Measurements from ENCODE around the gene PICK1. TPM values are rescaled to one million over a fixed set of nuclear protein-coding genes. Genes with fewer than 3 reads are reported as not detected.
"Not testable (repeated sequence)": the region's sequence is repeated elsewhere in the genome, so short reads cannot be mapped to it uniquely, and the experiment has no call there.

PICK1 gene
- total RNA-seq, 2 donors from 2014 or later: 27.6 to 47.2 TPM

DNA sequence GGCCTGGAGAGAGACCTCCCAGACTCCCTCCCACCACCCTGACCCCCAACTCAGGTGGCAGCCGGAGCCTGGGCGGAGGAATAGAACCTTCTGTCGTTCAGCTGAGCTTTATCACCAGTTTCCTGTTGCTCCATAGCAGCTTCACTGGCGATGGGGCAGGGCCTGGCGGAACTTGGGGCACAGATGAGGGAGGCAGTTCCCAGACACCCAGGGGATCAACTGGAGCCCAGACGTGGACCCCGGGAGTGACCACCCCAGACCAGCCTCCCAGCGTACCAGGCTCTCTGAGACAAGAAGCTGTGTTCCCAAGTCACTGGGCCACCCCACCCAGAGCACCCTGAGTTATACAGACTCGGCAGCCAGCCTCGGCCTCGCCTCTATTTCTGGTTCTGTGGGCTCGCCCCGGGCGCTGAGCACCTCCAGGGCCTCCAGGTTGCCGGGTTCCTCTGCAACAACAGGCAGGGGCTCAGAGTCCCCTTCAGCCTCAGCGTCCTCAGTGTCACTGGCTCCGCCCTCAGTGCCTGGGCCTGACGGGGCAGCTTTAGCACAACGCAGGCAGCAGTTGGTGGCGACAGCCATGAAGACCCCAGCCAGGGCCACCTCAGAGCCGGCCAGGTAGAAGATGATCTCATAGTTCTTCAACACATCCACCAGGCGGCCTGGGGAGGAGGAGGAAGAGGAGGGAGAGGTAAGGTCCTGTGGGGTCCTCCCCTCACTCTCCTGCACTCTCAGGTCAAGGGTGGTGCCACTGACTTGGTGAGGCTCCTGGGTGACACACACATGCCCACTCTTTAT is 21.0 kb downstream of the PICK1 start:
- TF ChIP-seq, protein P1, sequence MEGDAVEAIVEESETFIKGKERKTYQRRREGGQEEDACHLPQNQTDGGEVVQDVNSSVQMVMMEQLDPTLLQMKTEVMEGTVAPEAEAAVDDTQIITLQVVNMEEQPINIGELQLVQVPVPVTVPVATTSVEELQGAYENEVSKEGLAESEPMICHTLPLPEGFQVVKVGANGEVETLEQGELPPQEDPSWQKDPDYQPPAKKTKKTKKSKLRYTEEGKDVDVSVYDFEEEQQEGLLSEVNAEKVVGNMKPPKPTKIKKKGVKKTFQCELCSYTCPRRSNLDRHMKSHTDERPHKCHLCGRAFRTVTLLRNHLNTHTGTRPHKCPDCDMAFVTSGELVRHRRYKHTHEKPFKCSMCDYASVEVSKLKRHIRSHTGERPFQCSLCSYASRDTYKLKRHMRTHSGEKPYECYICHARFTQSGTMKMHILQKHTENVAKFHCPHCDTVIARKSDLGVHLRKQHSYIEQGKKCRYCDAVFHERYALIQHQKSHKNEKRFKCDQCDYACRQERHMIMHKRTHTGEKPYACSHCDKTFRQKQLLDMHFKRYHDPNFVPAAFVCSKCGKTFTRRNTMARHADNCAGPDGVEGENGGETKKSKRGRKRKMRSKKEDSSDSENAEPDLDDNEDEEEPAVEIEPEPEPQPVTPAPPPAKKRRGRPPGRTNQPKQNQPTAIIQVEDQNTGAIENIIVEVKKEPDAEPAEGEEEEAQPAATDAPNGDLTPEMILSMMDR (IDR thresholded peaks at IDR 0.05): no peak
- intact Hi-C loops (cut with DNase I): no loop called here
- no peaks in the 10 kb centered on the region for H3K36me3 ChIP-seq

DNA sequence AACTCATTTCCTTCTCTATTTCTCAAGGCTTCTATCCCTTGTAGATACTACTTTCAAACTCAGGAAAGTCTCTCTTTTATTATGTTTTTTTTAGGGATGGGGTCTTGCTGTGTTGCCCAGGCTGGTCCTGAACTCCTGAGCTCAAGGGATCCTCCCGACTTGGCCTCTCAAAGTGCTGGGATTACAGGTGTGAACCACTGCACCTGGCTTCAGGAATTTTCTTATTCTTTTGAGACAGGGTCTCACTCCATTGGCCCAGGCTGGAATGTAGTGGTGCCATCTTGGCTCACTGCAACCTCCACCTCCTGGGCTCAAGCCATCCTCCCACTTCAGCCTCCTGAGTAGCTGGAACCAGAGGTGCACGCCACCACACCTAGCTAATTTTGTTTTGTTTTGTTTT is 22.0 kb downstream of the PICK1 start:
- H3K4me1 ChIP-seq; H3K9me3 ChIP-seq; H3K4me3 ChIP-seq; H3K9ac ChIP-seq (ENCODE audit: low read depth in 2 of 2, low read length in 2 of 2); intact Hi-C loops (cut with DNase I); H3K36me3 ChIP-seq; DNase-seq; H3K27ac ChIP-seq: not testable (repeated sequence)
- H3K27me3 ChIP-seq: peaks cover 21% of the 10 kb centered on the region

More for the DNA sequence above, 21.0 kb downstream of the PICK1 start:
- H3K9me3 ChIP-seq: no peaks in the 10 kb centered on the region
- DNase-seq: no peak
- no peak overlapping the region for H3K27ac ChIP-seq
- H3K9ac ChIP-seq (ENCODE audit: low read depth in 2 of 2, low read length in 2 of 2): no peak overlapping the region
- H3K27me3 ChIP-seq: peaks cover 21% of the 10 kb centered on the region
- no peak overlapping the region for H3K4me3 ChIP-seq
- peaks cover 6% of the 10 kb centered on the region for H3K4me1 ChIP-seq

DNA sequence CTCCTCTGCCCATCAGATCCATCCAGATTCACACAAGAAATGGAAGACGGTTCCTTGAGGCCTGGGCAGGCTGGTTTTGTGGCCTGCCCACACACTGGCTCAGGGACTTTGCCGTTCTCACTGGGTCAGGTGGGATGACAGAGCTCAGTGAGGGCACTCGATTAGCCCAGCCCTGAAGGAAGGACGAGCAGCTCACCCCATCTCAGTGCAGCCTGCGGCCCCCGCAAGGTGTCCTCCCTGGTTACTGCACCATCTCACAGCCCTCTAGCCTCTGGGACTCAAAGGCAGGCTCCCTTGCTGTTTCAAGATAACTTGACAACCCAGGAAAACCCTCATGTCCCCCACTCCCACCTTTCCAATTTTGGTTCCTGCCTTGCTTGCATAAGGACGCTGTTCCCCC is 22.6 kb downstream of the PICK1 start:
- no peaks in the 10 kb centered on the region for H3K36me3 ChIP-seq
- intact Hi-C loops (cut with DNase I): no loop called here
- no peak overlapping the region for H3K9ac ChIP-seq (ENCODE audit: low read depth in 2 of 2, low read length in 2 of 2)
- no peak overlapping the region for H3K4me3 ChIP-seq
- peaks cover 21% of the 10 kb centered on the region for H3K27me3 ChIP-seq
- no peaks in the 10 kb centered on the region for H3K9me3 ChIP-seq
- TF ChIP-seq, protein P1 (IDR thresholded peaks at IDR 0.05): no peak
- H3K27ac ChIP-seq: no peak overlapping the region
- no peak for DNase-seq
- H3K4me1 ChIP-seq: peaks cover 6% of the 10 kb centered on the region

DNA sequence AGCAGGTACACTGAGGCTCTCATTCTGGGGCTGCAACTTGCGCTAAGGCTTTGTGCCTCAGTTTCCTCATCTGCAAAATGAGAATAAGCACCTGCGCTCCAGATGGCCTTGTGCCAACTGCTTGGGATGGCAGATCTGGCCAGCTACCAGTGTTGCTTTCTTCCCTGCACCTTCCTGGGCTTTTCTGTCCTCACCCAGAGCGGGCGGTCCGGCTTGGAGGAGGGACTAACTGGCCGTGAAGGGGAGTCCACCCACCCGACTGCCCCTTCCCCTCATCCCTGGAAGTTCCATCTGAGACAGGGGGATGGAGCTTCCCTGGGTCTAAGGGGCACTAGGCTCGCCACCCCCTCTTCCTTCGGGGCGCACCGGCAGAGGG is 23.3 kb downstream of the PICK1 start:
- Histone ChIP-seq H3K4me3 (no peak overlapping the region), H3K27ac (no peak overlapping the region), H3K36me3 (no peaks in the 10 kb centered on the region), H3K4me1 (peaks cover 6% of the 10 kb centered on the region), H3K27me3 (peaks cover 21% of the 10 kb centered on the region), H3K9ac (ENCODE audit: low read depth in 2 of 2, low read length in 2 of 2) (no peak overlapping the region), H3K9me3 (no peaks in the 10 kb centered on the region)
- TF ChIP-seq, protein P1 (IDR thresholded peaks at IDR 0.05): no peak
- no peak for DNase-seq
- intact Hi-C loops (cut with DNase I): no loop called here

DNA sequence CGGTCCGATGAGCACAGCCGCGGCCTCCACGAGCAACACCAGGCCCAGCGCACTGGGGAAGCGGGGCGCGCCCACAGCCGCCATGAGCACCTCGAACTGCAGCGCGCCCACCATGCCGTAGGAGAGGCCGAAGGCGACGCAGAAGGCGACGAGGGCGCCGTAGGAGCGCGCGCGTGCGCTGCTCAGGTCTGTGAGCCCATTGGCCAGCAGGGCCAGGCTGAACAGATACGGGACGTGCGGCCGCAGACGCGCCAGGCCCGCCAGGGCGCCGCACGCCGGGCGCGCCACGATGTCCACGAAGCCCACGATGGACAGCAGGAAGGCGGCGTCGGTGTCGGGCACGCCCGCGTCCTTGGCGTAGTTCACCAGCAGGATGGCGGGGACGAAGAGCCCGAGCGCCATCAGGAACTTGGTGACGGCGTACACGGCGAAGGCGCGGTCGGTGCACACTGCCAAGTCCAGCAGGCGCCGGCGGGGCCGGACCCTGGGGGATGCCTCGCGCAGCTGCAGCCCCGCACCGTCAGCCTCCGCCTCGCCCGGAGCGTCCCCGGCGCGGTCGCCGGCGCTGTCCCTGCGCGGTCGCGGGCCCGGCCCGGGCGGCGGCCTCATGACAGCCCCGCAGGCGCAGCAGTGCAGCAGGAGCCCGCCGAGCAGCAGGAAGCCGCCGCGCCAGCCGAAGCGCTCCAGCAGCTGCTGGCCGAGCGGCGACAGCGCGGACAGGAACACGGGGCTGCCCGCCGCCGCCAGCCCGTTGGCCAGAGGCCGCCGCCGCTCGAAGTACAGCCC is 23.8 kb downstream of the PICK1 start:
- H3K9ac ChIP-seq (ENCODE audit: low read depth in 2 of 2, low read length in 2 of 2): peak overlapping the region in 1 of 2 donors; percentile 56
- H3K36me3 ChIP-seq: no peaks in the 10 kb centered on the region
- H3K27me3 ChIP-seq: peaks cover 21% of the 10 kb centered on the region
- no peaks in the 10 kb centered on the region for H3K9me3 ChIP-seq
- no peak overlapping the region for H3K27ac ChIP-seq
- DNase-seq: peak; percentile 41
- H3K4me3 ChIP-seq: peak overlapping the region; percentile 26
- TF ChIP-seq, protein P1 (IDR thresholded peaks at IDR 0.05): no peak
- intact Hi-C loops (cut with DNase I): no loop called here
- peaks cover 6% of the 10 kb centered on the region for H3K4me1 ChIP-seq

DNA sequence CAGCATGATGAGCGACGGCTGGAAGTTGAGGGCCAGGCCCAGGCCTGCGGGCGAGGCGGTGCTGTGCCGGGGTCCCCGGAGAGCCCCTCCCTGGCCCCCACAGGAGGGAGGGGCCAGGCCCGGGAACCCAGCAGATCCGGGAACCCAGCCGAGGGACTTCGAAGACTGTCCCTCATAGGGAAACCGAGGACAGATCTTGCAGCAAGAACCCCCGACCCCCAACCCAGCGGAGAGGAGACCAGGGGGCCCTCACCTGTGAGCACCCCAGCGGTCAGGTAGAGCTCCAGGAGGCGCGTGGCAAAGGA is 24.4 kb downstream of the PICK1 start:
- Histone ChIP-seq H3K9ac (ENCODE audit: low read depth in 2 of 2, low read length in 2 of 2) (peak overlapping the region in 1 of 2 donors; percentile 56), H3K27ac (no peak overlapping the region), H3K36me3 (no peaks in the 10 kb centered on the region), H3K4me1 (peaks cover 6% of the 10 kb centered on the region), H3K27me3 (peaks cover 21% of the 10 kb centered on the region), H3K9me3 (no peaks in the 10 kb centered on the region), H3K4me3 (peak overlapping the region; percentile 26)
- intact Hi-C loops (cut with DNase I): no loop called here
- no peak for DNase-seq
- TF ChIP-seq, protein P1 (IDR thresholded peaks at IDR 0.05): no peak

Measured in colonic mucosa (tissue), 4 donors.